Measurements from ENCODE around the gene SLC29A3.

SLC29A3 gene

DNA sequence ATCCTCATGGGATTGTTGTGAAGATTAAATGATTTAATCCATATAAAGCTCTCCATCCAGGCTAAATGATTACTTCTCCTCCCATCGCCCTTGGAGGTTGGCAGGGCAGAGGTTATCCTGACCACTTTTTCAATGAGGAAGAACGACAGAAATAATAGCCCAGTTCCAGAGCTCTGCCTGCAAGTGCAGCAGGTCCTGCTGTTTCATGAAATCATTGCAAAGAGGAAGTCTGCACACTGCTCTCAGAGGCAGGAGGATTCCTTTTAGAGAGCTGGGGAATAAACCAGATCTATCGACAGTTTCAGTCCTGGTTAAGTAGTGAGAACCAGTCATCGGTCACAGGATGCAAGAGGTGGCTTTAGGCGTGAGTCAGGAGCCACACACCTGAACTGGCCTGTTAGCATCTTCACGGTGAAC is 52.7 kb downstream of the SLC29A3 start:
- DNase-seq (ENCODE audit: low spot score) = no peak

DNA sequence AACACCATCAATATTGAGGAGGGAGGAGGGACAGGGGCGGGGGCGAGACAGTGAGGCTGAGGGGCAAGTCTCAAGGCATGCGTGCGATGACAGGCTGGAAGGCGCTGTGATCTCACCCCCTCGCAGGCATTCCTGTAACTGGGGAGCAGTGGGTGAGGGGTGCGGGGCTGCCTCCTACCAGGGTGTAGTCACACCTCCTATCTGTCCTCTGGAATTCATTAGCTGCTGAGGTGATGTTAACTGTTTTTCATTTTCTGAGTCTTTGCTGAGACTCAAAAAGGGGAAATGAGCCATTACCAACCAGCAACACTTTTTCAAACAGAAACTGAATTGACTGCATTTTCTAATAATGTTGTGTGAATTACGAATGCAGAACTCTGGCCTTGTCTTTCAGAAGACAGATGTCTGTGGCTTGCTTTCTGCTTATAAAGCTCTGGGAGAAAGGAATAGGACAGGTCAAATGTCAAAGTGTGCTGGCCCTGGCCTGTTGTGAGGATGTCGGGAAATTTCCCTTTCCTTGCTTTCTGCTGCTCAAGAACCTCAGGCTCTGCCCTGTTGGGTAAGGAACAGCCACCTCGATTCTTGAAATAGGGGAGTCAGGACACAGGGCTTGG is 53.9 kb downstream of the SLC29A3 start:
- DNase-seq (ENCODE audit: low spot score) = no peak

DNA sequence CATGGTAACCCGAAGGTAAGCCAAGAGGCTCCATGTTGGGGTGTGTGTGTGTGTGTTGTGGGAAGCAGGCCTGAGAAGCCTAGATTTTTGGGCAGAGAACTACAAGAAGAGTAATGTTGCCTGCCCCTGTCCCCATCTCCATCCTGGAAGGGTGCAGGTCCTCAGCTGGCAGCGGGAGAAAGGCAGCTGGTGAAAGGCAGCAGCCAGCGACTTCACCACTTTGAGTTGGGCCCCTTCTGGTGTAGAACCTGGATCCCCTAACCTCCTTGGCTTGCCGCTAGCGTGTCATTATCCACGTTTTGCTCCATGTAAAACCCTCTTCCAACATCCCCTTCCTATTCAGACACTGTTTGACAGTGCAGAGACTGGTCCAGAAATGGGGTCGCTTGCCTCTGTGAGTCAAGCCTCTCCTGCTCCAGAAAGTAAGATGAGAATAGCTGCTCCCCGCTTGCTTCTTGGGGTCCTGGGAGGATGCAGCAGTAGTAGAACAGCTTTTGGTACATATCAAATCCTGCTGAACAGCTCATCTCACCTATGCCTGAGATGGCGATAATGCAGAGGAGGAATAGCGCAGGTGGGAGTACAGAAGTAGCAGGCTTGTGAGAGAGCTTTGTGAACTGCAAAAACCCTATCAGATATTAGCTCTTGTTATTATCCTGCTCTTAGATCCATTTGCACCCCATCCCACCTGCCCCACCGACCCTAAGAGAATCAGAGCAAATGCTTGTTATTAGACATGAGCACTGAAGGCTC is 55.6 kb downstream of the SLC29A3 start:
- DNase-seq (ENCODE audit: low spot score) = no peak

DNA sequence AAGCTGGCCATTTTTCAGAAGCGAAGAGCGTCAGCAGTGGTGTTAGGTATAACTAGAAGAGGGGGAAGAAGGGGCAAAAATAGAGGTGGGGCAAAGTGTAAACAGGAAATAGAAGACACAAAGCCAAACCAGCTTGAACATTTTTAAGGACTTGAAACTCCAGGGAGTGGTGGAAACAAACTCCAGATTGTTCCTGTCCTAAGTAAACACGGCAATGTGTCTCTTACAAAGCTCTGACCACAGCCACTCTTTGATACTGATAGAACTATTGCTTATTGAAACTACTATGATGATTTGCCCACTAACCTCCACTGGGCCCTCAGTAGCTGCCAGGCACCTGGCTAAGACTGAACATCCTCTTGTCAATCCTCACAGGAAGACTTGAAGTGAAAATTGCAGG is 56.9 kb downstream of the SLC29A3 start:
- no peak for DNase-seq (ENCODE audit: low spot score)

DNA sequence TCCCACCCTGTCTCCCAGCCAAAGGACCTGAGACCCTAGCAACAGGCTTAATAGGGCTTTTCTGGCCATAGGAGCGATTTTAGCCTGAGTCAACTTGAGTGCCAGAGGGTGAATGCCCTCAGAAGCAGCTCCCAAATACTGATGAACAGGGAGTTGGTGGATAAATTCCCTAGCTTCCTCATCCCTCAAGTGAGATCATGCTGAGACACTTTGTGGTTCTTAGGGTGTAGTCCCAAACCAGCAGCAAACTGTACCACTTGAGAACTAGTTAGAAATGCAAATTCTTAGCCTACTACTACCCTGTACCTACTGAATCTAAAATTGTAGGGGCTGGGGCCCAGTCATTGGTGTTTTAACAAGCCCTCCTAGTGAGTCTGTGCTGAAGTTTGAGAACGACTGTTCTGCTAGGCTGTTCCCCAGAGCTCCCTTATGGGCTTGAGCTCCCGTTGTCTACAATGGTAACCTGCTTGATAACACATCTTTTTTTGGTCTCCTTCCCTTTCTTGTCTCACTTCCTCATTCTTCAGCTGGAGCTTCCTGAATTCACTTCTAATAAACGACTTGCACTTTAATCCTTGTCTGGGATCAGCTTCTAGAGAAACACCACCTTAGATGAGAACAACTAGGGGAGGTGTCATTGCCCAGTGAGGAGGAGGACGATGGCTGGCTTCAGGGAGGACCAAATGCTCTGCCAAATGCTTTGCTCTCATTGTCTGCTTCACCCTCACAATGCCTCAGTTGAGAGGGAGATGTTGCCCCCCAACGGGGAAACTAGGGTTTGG is 59.5 kb downstream of the SLC29A3 start:
- DNase-seq (ENCODE audit: low spot score) = no peak

DNA sequence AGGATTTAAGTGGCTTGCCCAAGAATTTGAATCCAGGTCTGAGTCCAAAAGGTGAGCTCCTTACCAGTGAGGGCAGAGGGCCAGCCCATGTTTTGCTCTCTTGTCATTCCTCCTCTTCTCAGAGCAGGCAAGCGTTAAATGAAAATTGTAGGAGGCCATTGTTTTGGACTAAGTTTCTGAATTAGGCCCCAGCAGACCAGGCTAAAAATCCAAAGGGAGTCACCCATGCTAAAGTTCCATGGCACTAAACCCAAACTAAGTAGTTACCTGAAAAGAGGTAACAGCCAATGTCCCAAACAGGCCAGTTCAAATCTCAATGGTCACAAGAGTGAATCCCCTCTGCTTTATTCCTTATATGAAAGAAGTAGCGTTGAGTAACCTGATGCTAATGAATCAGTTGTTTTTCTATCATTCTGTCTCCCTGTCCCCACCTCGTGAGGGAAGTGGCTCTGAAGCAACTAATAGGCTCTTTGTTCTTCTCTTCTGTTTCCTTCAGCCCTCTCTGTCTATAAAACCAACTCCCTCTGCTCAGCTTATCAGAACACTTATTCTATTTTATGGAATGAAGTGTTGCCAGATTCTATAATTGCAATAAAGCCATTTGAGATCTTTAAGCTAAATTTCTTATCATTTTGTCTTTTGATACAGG is 60.2 kb downstream of the SLC29A3 start:
- DNase-seq (ENCODE audit: low spot score) = no peak

DNA sequence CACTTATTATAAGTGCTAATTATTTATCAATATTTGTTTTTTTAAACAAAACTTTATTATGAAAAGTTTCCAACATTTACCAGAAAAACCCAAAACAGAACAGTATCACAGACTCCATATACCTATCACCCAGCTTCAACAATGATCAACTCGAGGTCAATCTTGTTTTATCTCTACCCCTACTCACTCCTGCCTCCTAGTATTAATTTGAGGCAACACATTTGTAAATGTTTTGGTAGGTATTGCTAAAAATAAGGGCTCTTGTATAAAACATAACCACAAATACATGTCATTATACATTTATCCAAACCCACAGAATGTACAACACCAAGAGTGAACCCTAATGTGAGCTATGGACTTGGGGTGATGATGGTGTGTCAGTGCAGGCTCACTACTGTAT is 61.8 kb downstream of the SLC29A3 start:
- no peak for DNase-seq (ENCODE audit: low spot score)

DNA sequence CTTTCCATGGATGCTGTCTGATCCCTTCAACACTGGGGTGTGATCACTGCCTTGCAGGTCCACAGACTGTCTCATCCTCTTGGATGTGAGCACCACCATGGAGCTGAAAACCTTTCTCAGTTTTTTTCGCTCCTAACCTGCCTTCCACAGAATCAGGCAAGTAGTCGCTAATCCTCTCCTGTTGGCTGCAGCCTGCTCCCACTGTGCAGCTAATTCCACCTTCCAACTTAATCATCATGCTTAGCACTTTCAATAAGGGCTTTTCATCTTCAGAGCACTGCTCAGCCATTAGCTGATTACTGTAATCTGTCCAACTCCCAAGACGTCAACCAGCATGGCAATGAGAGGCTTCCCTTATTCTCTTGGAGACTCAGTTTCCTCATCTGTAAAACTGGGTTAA is 62.6 kb downstream of the SLC29A3 start:
- no peak for DNase-seq (ENCODE audit: low spot score)

DNA sequence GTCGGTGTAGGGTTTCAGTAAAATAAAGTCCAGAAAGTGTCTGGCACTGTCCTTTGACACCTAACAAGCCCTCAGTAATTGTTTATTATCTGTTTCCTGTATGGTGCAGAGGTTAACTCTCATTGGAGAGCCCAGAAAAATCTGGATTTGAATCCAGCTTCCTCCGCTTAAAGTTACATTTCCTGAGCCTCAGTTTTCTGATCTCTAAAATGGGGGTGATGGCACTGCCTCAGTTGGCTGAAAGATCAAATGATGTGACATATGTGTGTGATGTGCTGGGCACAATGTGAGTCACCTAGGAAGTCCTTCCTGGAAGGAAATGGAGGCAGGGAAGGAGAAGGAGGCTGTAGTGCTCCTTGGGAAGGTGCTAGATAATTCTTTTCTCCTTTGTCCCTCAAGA is 63.0 kb downstream of the SLC29A3 start:
- DNase-seq (ENCODE audit: low spot score) = no peak

DNA sequence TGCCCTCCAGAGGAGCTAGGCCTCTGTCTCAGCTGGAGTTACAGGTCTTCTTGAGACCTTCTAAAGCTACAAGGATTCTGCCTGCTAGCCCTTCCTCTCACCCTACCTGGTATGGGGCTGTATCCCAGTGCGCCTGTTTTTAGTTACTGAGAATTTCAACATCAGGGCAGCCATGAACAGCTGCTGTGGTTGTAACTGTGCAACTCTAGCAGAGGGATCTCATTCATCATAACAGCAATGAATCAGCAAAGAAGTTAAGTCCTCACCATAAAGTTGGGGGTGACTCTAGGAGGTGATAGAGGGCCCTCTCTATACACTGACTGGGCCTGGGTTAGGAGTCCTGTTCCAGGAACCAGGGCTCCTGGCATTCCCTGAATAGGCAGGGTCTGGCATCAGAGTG is 63.7 kb downstream of the SLC29A3 start:
- no peak for DNase-seq (ENCODE audit: low spot score)

DNA sequence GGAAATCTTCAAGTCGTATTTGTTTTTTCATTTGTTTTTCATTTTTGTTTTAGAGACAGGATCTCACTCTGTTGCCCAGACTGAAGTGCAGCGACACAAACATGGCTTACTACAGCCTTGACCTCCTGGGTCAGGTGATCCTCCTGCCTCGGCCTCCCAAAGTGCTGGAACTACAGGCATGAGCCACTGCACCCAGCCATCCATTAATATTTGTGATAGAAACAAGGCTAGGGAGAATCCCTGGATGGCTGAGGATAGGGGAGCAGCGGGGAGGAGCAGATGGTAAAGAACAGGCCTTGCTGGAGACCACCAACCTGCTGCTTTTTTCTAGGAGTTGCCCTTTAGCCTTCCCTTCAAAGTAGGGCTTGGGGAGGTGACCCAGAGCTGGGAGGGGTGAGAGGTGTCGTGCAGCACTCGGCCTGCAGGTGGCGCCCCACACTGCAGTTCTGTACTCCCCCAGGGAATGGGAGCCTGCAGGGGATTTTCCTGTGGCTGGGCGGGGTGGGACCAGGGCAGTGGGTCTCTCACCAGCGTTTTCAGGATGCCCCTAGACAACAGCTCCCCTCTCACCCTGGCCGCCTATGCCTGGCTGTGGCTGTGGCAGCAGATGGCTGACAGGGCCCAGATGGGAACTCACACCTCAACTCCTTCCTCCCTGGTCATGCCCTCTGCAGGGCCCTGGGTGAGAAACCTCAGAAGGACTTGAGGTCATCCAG is 65.1 kb downstream of the SLC29A3 start:
- peak; percentile 50 for DNase-seq (ENCODE audit: low spot score)

DNA sequence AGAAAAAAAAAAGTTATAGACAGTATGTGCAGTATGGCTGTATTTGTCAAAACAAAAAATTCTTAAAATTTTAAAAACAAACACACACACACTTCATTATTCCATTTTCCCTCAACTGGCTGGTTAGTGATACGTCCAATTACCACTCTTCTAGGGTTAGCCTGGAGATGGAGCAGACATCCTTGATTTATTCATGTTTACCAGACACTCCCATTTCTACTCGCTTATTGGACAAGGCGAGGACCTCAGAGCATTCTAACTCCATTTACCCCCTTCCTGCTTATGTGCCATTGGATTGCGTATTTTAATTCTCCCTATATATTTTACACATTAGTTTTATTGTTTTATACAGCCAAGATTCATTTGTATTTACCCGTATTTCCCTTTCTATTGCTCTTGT is 69.1 kb downstream of the SLC29A3 start:
- no peak for DNase-seq (ENCODE audit: low spot score)

DNA sequence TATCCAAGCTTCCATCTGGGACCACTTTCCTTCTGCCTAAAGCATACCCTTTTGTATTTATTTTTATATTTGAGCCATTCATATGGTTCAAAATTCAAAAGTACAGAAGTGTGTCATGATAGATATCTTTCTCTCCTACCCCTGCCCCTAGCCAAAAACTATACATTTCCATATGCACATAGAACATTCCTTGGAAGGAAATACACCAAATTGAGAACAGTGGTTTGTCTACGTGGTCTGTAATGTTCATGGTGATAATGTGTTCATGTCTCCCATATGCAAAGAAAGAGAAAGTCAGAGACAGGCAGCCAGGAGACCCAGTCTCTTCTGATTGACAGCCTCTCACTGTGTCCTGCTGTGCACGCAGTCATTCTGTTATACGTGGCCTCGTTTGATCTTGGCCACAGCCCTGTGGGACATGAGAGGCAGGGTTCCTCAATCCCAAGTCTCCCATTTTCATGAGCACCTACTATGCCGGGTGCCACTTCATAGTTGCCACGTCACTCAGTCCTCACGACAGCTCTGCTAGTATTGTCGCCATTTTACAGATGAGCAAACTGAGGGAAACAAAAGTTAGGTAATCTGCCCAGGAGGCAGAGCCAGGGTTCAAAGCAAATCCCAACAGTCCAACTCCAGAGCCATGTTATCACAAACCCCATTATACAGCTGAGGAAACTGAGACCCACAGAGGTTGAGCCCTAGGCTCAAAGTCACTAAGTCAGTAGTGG is 69.7 kb downstream of the SLC29A3 start:
- no peak for DNase-seq (ENCODE audit: low spot score)

DNA sequence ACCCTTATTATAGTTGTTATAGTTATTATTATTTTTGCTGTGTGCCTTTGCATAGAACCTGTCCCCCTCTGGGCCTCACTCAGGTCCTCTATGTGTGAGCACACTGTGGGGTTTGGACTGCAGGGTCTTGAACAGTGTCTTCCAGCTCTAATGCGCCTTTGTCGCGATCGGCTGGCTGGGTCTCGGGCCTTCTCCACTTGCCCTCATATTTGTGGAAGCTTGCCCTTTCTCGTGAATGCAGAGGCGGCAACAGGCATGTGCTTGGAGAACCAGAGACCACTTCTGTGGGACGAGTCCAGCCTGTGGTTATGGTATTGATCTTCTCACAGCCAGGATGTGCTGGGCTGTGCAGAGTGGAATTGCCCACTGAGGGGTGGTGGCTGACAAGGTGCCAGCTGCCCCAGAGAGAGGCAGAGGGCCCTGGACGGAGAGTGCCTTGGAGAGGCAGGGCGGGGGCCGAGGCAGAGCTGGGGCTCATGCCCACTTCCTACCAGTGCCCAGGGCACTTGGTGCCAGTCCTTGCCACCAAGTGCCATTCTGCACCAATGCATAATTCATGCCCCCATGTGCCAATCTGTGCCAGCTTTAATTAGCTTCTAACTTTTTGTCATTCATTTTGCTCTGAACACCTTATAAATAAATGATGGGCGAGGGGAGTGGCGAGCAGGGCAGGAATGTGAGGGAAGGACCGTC is 70.9 kb downstream of the SLC29A3 start:
- DNase-seq (ENCODE audit: low spot score) = no peak

DNA sequence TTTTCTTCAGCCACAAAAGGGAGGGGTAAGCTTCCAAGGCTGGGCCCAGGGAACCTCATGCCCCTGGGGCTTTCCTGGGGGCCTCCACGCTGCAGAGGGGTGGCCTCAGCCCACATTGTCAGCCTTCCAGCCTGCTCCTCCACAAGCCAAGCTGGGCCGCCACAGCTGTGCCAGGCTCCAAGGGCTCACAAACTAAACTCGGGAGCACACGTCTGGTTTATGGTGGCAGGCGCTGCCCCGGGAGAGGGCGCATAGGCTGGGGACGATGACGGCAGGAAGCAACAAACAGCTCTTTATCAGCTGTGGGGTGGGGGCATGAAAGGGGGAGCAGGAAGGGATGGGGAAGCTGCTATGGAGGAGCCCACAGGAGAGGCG is 71.4 kb downstream of the SLC29A3 start:
- DNase-seq (ENCODE audit: low spot score) = no peak

DNA sequence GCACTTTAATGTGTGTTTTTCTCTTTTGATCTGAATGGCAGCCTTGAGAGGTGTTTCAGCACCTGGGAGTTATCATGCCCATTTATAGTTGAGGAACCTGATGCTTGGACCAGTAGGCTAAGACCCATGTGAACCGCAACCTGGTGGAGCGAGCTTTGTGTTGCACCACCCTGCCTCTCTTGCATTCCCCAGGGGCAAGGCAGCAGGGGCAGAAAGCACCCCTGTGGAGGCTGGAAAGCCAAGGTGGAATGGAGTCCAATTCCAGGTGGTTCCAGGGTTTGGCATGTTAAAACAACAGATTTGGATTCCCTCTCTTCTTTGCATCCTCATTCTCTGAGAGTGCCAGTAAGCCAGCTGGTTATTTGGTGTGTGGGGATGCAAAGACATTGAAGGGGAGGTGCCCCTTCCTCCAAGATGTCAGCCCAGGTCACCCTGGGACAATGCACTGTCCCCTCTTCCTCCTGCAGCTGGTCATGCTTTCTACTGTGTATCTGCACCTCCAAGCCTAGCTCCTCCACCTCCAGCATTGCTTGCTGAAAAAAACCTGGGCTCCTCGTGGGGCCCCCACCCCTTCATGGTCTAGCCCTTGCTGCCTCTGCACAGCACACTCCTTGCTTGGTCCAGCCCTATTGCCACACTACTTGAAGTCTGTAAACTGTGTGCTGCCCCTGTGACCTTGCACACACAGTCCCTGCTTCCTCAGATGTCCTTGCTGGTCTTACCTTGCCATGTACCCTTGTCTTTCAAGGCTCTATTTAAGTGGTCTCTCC is 72.0 kb downstream of the SLC29A3 start:
- DNase-seq (ENCODE audit: low spot score) = no peak

DNA sequence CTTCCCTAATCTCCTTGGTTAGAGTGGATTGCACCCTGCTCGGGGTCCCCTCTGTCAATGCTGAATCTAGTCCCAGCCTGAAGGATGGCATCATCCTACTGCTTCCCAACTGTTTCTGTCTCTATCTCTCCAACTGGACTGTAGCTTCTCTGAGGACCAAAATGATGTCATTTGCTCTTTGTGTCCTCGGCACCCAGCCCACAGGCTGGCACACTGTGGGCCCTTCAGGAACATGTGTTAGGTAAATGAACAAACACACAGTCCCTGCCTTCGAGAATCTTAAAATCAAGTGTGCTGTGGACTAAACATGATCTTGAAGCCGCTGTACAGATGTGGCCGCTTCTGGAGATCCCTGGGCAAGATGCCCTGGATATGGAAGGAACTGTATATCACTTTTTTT is 72.6 kb downstream of the SLC29A3 start:
- DNase-seq (ENCODE audit: low spot score) = no peak

DNA sequence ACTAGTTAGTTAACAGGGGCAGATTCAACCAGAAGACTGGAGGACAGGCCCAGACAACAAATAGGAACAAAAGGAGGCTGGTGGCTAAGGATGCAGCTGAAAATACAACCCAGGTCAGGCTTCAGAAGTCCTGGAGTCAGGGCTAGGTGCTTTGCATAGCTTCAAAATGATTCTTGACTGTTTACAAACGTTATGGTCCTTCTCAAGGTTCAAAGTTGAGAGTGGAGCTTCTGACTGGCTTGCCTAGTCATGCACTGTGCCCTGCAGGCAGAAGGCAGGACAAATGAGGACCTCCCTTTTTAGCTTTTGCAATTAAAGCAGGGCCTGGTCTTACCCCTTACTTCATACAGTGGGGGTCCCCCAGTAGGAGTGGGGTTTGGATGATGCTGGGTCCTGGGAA is 73.2 kb downstream of the SLC29A3 start:
- DNase-seq (ENCODE audit: low spot score) = no peak

DNA sequence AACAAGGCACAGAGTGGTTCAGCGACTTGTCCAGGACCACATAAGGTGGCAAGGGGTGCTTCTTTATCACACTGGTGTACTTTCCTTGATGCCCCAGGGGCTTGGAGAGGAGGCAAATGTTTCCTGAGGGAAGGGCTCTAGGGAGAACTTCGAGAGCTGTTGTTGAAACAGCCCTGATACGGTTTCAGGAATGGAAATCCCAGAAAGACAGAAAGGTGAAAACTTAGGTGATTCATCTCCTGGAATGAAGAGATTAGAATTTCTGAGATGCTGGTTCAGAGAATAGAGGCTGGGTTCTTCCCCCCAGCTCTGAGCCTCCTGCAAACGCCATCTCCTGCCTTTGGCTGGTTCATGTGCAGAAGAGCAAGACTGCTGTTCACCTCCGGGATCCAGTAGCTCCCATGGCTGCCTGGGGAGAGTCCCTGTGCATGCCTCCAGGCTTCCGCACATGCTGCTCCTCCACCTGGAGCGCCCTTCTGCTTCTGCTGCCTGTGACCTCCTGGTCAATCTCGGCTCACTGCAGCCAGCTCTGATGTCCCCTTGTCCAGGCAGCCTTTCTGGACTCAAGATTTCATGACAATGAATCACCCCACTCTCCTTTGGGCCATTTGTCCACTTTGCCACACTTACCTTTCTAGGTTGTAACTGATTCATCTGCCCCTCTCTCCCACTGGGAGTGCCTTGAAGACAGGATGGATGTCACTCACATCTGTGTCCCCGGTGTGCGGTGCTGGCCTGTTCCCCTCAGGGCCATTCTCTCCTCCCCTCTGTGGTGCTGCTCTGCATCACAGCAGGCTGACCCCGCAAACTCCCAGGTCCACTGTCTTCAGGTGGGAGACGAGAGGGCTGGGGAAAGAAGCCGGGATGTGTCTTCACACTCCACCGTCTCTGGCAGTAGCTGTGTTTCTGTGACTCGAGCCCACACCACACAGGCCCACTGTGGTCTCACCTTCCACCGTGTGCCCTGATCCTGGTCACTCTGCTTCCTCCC is 74.0 kb downstream of the SLC29A3 start:
- no peak for DNase-seq (ENCODE audit: low spot score)
